WTC11 (cell line): Measurements from ENCODE around the gene PUM1. TPM values are rescaled to one million over a fixed set of nuclear protein-coding genes. Genes with fewer than 3 reads are reported as not detected.
"Not testable (repeated sequence)": the region's sequence is repeated elsewhere in the genome, so short reads cannot be mapped to it uniquely, and the experiment has no call there.

Source experiments
- ATAC-seq: fragments of 200-7000 bp; cut with Tn5 transposase; 2 replicates; pipeline ENCODE4 v1.10.0; 2021; ENCODE audit warnings: mild to moderate bottlenecking, moderate library complexity
- CTCF ChIA-PET: fragments of 300-600 bp; sonication (Branson Sonifier 250); formaldehyde crosslinking; loops from one replicate; lab custom pipeline; 2021; ENCODE audit warnings: antibody characterized with exemption; lab: Charles Lee
- POLR2A ChIA-PET: fragments of 350-600 bp; sonication (Branson Sonifier 250); formaldehyde crosslinking; loops from one replicate; lab custom pipeline; 2021; ENCODE audit warnings: antibody characterized with exemption; lab: Charles Lee
- DNase-seq: peaks from one replicate; pipeline ENCODE4 v3.0.0; 2021; ENCODE audit warnings: low spot score
- H3K27ac Mint-ChIP-seq: 2 replicates; pipeline ENCODE4 v1.8.0; 2021; ENCODE audit warnings: mixed read lengths
- H3K27me3 Mint-ChIP-seq: 2 replicates; pipeline ENCODE4 v1.8.0; 2021; ENCODE audit warnings: low read depth, mild to moderate bottlenecking, moderate library complexity, mixed read lengths
- H3K36me3 Mint-ChIP-seq: 2 replicates; pipeline ENCODE4 v1.8.0; 2021; ENCODE audit warnings: mixed read lengths
- H3K4me1 Mint-ChIP-seq: 2 replicates; pipeline ENCODE4 v1.8.0; 2022; ENCODE audit warnings: mixed read lengths
- H3K4me3 Mint-ChIP-seq: 2 replicates; pipeline ENCODE4 v1.8.0; 2021; ENCODE audit warnings: mild to moderate bottlenecking, moderate library complexity, mixed read lengths
- H3K9me3 Mint-ChIP-seq: 2 replicates; pipeline ENCODE4 v1.8.0; 2021; ENCODE audit warnings: mixed read lengths
- CREB1 ChIP-seq: sonication (generic); formaldehyde crosslinking; IDR thresholded peaks from 2 replicates; pipeline ENCODE4 v1.8.0; 2023; ENCODE audit warnings: mild to moderate bottlenecking, missing genetic modification reagents
- ETV6 ChIP-seq: sonication (generic); formaldehyde crosslinking; IDR thresholded peaks from 2 replicates; pipeline ENCODE4 v1.8.1; 2022; ENCODE audit warnings: mild to moderate bottlenecking, missing genetic modification reagents
- FOXP1 ChIP-seq: sonication (generic); formaldehyde crosslinking; IDR thresholded peaks from 2 replicates; pipeline ENCODE4 v1.8.0; 2022; ENCODE audit warnings: missing genetic modification reagents, mild to moderate bottlenecking, moderate library complexity, borderline replicate concordance
- JAZF1 ChIP-seq: fragments of 250-450 bp; sonication (Bioruptor Pico); IDR thresholded peaks from 2 replicates; pipeline ENCODE4 v1.9.0; 2021; ENCODE audit warnings: moderate library complexity, mild to moderate bottlenecking, inconsistent platforms
- NR3C1 ChIP-seq: sonication (generic); formaldehyde crosslinking; conservative IDR thresholded peaks from 2 replicates; pipeline ENCODE4 v1.8.1; 2023; ENCODE audit warnings: low read depth, mild to moderate bottlenecking, missing genetic modification reagents
- SOX15 ChIP-seq: fragments of 250-450 bp; sonication (Bioruptor Pico); IDR thresholded peaks from 2 replicates; pipeline ENCODE4 v1.9.0; 2021; ENCODE audit warnings: mild to moderate bottlenecking
- TCF7 ChIP-seq: sonication (generic); formaldehyde crosslinking; IDR thresholded peaks from 2 replicates; pipeline ENCODE4 v1.8.0; 2022; ENCODE audit warnings: mild to moderate bottlenecking, low read depth, missing genetic modification reagents, moderate library complexity
- total RNA-seq: library from RNA; stranded (reverse); gene quantifications from 3 replicates; pipeline ENCODE4 v1.2.3, GENCODE V29; 2021
- TF ChIP-seq, protein P1 (sequence below): sonication (generic); formaldehyde crosslinking; conservative IDR thresholded peaks from 2 replicates; pipeline ENCODE4 v1.8.1; 2022; ENCODE audit warnings: mild to moderate bottlenecking, missing genetic modification reagents
- TF ChIP-seq, protein P2 (sequence below): sonication (generic); formaldehyde crosslinking; IDR thresholded peaks from 2 replicates; pipeline ENCODE4 v1.8.0; 2022; ENCODE audit warnings: missing genetic modification reagents
- TF ChIP-seq, protein P3 (sequence below): sonication (generic); formaldehyde crosslinking; IDR thresholded peaks from 2 replicates; pipeline ENCODE4 v1.8.1; 2023; ENCODE audit warnings: mild to moderate bottlenecking, moderate library complexity, missing genetic modification reagents
- TF ChIP-seq, protein P4 (sequence below): sonication (generic); formaldehyde crosslinking; IDR thresholded peaks from 2 replicates; pipeline ENCODE4 v1.8.1; 2023; ENCODE audit warnings: mild to moderate bottlenecking, missing genetic modification reagents, moderate library complexity

The PUM1 gene
- total RNA-seq, 1 experiment from 2014 or later: 147 TPM

DNA sequence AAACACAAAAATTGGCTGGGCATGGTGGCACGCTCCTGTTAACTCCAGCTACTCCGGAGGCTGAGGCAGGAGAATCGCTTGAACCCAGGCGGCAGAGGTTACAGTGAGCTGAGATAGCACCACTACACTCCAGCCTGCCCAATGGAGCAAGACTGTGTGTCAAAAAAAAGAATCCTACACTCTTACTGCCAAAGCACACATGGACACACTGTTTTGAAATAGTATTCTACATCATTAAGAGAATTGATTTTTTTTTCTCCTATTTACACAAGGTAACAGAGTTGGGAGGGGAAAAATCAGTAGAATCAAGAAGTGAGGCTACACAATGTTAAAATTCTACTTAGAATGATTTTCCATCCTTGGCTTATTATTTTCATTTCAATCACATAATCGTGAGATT lies 114.8 kb downstream of the PUM1 start:
- Mint-ChIP-seq H3K27me3 (no peaks in the 10 kb centered on the region), H3K4me3 (no peak overlapping the region), H3K36me3 (peaks cover 79% of the 10 kb centered on the region), H3K9me3 (no peaks in the 10 kb centered on the region), H3K27ac (no peak overlapping the region), H3K4me1 (no peaks in the 10 kb centered on the region)
- ChIA-PET CTCF (no interaction called here), POLR2A (no interaction called here)
- ATAC-seq: no peak
- no peak for TF ChIP-seq CREB1 (CRISPR knock-in tag)
- TF ChIP-seq, protein P1, sequence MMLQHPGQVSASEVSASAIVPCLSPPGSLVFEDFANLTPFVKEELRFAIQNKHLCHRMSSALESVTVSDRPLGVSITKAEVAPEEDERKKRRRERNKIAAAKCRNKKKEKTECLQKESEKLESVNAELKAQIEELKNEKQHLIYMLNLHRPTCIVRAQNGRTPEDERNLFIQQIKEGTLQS (CRISPR knock-in tag): no peak
- no peak for DNase-seq

DNA sequence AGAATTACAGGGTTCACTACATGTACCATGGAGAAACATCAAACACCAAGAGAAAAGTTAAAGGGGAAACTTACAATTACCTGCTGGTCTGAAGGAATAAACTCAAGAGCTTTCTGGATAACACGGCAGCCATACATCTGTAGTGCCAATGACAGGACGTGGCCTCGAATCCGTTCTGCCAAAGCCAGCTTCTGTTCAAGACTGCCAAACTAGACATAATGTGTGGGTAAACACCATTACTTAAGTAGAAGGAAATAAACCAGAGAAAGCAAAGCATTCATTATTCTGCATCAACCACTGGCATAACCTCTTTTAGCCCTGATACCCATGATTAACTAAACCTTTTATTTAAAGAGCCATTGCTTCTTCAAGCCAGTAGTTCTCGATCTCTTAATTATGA lies 115.5 kb downstream of the PUM1 start:
- no peaks in the 10 kb centered on the region for H3K27me3 Mint-ChIP-seq
- DNase-seq: no peak
- ATAC-seq: no peak
- H3K4me1 Mint-ChIP-seq: no peaks in the 10 kb centered on the region
- H3K9me3 Mint-ChIP-seq: no peaks in the 10 kb centered on the region
- TF ChIP-seq, protein P2, sequence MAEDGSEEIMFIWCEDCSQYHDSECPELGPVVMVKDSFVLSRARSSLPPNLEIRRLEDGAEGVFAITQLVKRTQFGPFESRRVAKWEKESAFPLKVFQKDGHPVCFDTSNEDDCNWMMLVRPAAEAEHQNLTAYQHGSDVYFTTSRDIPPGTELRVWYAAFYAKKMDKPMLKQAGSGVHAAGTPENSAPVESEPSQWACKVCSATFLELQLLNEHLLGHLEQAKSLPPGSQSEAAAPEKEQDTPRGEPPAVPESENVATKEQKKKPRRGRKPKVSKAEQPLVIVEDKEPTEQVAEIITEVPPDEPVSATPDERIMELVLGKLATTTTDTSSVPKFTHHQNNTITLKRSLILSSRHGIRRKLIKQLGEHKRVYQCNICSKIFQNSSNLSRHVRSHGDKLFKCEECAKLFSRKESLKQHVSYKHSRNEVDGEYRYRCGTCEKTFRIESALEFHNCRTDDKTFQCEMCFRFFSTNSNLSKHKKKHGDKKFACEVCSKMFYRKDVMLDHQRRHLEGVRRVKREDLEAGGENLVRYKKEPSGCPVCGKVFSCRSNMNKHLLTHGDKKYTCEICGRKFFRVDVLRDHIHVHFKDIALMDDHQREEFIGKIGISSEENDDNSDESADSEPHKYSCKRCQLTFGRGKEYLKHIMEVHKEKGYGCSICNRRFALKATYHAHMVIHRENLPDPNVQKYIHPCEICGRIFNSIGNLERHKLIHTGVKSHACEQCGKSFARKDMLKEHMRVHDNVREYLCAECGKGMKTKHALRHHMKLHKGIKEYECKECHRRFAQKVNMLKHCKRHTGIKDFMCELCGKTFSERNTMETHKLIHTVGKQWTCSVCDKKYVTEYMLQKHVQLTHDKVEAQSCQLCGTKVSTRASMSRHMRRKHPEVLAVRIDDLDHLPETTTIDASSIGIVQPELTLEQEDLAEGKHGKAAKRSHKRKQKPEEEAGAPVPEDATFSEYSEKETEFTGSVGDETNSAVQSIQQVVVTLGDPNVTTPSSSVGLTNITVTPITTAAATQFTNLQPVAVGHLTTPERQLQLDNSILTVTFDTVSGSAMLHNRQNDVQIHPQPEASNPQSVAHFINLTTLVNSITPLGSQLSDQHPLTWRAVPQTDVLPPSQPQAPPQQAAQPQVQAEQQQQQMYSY: no peak
- TF ChIP-seq, protein P3, sequence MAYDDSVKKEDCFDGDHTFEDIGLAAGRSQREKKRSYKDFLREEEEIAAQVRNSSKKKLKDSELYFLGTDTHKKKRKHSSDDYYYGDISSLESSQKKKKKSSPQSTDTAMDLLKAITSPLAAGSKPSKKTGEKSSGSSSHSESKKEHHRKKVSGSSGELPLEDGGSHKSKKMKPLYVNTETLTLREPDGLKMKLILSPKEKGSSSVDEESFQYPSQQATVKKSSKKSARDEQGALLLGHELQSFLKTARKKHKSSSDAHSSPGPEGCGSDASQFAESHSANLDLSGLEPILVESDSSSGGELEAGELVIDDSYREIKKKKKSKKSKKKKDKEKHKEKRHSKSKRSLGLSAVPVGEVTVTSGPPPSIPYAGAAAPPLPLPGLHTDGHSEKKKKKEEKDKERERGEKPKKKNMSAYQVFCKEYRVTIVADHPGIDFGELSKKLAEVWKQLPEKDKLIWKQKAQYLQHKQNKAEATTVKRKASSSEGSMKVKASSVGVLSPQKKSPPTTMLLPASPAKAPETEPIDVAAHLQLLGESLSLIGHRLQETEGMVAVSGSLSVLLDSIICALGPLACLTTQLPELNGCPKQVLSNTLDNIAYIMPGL (CRISPR knock-in tag): no peak
- TF ChIP-seq TCF7 (CRISPR knock-in tag): no peak
- TF ChIP-seq, protein P4, sequence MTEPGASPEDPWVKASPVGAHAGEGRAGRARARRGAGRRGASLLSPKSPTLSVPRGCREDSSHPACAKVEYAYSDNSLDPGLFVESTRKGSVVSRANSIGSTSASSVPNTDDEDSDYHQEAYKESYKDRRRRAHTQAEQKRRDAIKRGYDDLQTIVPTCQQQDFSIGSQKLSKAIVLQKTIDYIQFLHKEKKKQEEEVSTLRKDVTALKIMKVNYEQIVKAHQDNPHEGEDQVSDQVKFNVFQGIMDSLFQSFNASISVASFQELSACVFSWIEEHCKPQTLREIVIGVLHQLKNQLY: no peak
- no peak for TF ChIP-seq ETV6 (CRISPR knock-in tag)
- TF ChIP-seq SOX15 (CRISPR knock-in tag): no peak
- no peak for TF ChIP-seq JAZF1 (CRISPR knock-in tag)
- TF ChIP-seq NR3C1 (CRISPR knock-in tag): no peak
- no peak for TF ChIP-seq FOXP1 (CRISPR knock-in tag)
- CTCF ChIA-PET: no interaction called here
- peaks cover 82% of the 10 kb centered on the region for H3K36me3 Mint-ChIP-seq
- no peak overlapping the region for H3K4me3 Mint-ChIP-seq
- H3K27ac Mint-ChIP-seq: no peak overlapping the region
- POLR2A ChIA-PET: no interaction called here

DNA sequence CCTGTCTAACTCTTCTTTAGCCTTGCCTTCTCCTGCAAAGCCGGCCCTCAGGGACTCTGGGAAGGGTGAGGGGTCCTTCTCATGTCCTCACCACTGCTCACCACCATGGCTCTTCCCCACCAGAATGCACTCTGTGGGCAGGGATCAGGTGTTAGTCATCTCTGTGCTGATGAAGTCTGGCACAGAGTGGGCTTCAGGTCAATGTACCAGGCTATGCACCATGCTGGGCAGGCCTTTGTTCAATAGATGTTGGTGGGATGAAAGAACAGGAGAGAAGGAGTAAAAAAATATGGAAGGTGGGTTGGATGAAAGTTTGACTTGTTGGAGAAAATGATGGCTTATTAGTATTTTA lies 116.1 kb downstream of the PUM1 start:
- H3K9me3 Mint-ChIP-seq, H3K27ac Mint-ChIP-seq, DNase-seq, H3K4me3 Mint-ChIP-seq, H3K4me1 Mint-ChIP-seq, ATAC-seq, H3K27me3 Mint-ChIP-seq, CTCF ChIA-PET, POLR2A ChIA-PET: not testable (repeated sequence)
- peaks cover 83% of the 10 kb centered on the region for H3K36me3 Mint-ChIP-seq

DNA sequence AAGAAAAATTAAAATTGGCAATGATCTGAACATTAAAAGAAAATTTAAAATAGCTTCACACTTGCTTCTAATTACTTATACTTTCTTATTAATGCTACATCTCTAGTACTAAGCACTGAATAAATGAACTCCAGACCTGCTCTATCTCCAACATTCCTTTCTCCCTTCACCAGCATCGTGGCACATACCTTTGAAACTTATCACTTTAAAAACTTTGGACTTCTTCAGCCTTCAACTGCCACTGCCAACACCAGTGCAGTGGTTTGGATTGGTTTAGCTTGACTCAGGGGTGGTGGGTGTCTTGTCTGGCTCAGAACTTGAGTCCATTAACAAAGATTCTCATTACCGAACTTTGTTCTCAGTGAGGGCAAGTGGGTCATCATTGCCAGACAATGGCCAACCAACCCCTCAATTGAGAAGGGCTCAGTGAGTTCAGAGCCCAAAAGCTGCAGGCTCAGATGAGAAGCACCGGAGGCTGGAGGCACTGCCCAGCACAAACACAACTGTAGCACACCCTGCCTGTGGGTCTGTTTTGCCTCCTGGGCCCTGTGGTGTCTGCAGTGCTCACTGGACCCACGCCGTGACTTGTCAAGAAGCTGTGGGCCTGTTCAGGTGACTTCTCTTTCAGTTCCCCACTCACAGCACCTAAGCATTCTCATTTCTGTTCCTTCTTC lies 116.6 kb downstream of the PUM1 start:
- H3K4me1 Mint-ChIP-seq, CTCF ChIA-PET, H3K27me3 Mint-ChIP-seq, H3K27ac Mint-ChIP-seq, H3K4me3 Mint-ChIP-seq, ATAC-seq, POLR2A ChIA-PET, DNase-seq, H3K9me3 Mint-ChIP-seq: not testable (repeated sequence)
- H3K36me3 Mint-ChIP-seq: peaks cover 83% of the 10 kb centered on the region
